Stimulated activated CD8-positive, alpha-beta memory T cell treated with anti-CD3 and anti-CD28 coated beads, Interleukin-12 subunit alpha, Interleukin-12 subunit beta, amount 100 ng/mL, for 4 hours (primary cell): ENCODE measurements around the gene LAYN.

ENCODE experiments used
- DNase-seq: peaks from one replicate; pipeline ENCODE4 v3.0.0-alpha.2; 2020; ENCODE audit warnings: low read depth

Gene LAYN

GRCh38 chr11:111531136-111531535, 9.4 kb upstream of the LAYN start:
- DNase-seq = no peak

GRCh38 chr11:111531687-111532364, 8.7 kb upstream of the LAYN start:
- no peak for DNase-seq

GRCh38 chr11:111532365-111532709, 8.2 kb upstream of the LAYN start:
- DNase-seq = no peak

- DNase-seq = no peak
These were observed 5.2 kb upstream of the LAYN start for GRCh38 chr11:111535281-111535680.

- DNase-seq = no peak
These were observed 3.1 kb upstream of the LAYN start for GRCh38 chr11:111537336-111537860.

- no peak for DNase-seq
These were observed 2.0 kb upstream of the LAYN start for GRCh38 chr11:111538407-111539114.

GRCh38 chr11:111539426-111540113, 950 bp upstream of the LAYN start:
- DNase-seq = no peak

- no peak for DNase-seq
These were observed 375 bp downstream of the LAYN start for GRCh38 chr11:111540937-111541253.

GRCh38 chr11:111541254-111542061, 938 bp downstream of the LAYN start:
- no peak for DNase-seq

- DNase-seq = no peak
These were observed 2.2 kb downstream of the LAYN start for GRCh38 chr11:111542606-111543275.

GRCh38 chr11:111548525-111548924, 8.0 kb downstream of the LAYN start:
- no peak for DNase-seq

GRCh38 chr11:111549196-111549868, 8.8 kb downstream of the LAYN start:
- DNase-seq = no peak

- DNase-seq = no peak
These were observed 9.3 kb downstream of the LAYN start for GRCh38 chr11:111549869-111550203.

- DNase-seq = no peak
These were observed 9.7 kb downstream of the LAYN start for GRCh38 chr11:111550258-111550657.

GRCh38 chr11:111554532-111554931, 14.0 kb downstream of the LAYN start:
- DNase-seq = no peak

- DNase-seq = no peak
These were observed 14.7 kb downstream of the LAYN start for GRCh38 chr11:111555255-111555654.

GRCh38 chr11:111557425-111558111, 17.0 kb downstream of the LAYN start:
- DNase-seq = no peak

- DNase-seq = no peak
These were observed 19.4 kb downstream of the LAYN start for GRCh38 chr11:111559800-111560464.

- DNase-seq = no peak
These were observed 20.3 kb downstream of the LAYN start for GRCh38 chr11:111560800-111561199.

GRCh38 chr11:111561306-111561705, 20.8 kb downstream of the LAYN start:
- no peak for DNase-seq
